A549 (cell line): ENCODE measurements around the gene SEC24D. TPM values are rescaled to one million over a fixed set of nuclear protein-coding genes. Genes with fewer than 3 reads are reported as not detected.

ENCODE experiments used
- ATAC-seq, 2 experiments: fragments of 200-7000 bp in 1 of 2; fragments of >200 bp in 1 of 2; cut with Nextera tagmentation in 1 of 2; cut with Tn5 transposase in 1 of 2; 3 replicates each; pipeline versions ENCODE4 v1.8.0 to v1.9.1; 2018 to 2020; ENCODE audit warnings: mild to moderate bottlenecking in 1 of 2, moderate library complexity in 1 of 2
- CTCF ChIA-PET: fragments of 300-600 bp; sonication (Branson Sonifier 250); formaldehyde crosslinking; extraction: SDS; loops from one replicate; lab custom pipeline; 2021; ENCODE audit warnings: antibody characterized with exemption, inconsistent platforms; lab: Yijun Ruan, JAX
- POLR2A ChIA-PET: fragments of 350-600 bp; formaldehyde crosslinking; extraction: SDS; loops from one replicate; lab custom pipeline; 2021; ENCODE audit warnings: antibody characterized with exemption, inconsistent platforms; lab: Yijun Ruan, JAX
- DNase-seq, 2 experiments: peaks; one replicate each; pipeline versions ENCODE4 v3.0.0 to v3.0.0-alpha.2; 2011 to 2016; ENCODE audit warnings: low read depth in 1 of 2, low spot score in 1 of 2
- FAIRE-seq: peaks from 2 replicates; lab custom pipeline; 2011; peaks lifted over from hg19 to GRCh38; lab: Jason Lieb, UNC
- H3K27ac ChIP-seq, 2 experiments: fragments of >200 bp; sonication (Bioruptor Twin); formaldehyde crosslinking; 3 replicates each; pipeline ENCODE4 v1.5.1; 2016 to 2017
- H3K4me1 ChIP-seq: fragments of >200 bp; sonication (Bioruptor Twin); formaldehyde crosslinking; 3 replicates; pipeline ENCODE4 v1.6.1; 2016
- H3K4me2 ChIP-seq: fragments of >200 bp; sonication (Bioruptor Twin); formaldehyde crosslinking; 3 replicates; pipeline ENCODE4 v1.6.1; 2016
- H3K4me3 ChIP-seq: fragments of >200 bp; sonication (Bioruptor Twin); formaldehyde crosslinking; 3 replicates; pipeline ENCODE4 v1.5.1; 2016
- H3K9me3 ChIP-seq: fragments of >200 bp; sonication (Bioruptor Twin); formaldehyde crosslinking; 3 replicates; pipeline ENCODE4 v1.6.1; 2016
- CEBPB ChIP-seq, 2 experiments: fragments of >200 bp in 1 of 2; sonication (Bioruptor Twin) in 1 of 2; formaldehyde crosslinking in 1 of 2; IDR thresholded peaks; 2 replicates each; pipeline ENCODE4 v1.6.1; 2012 to 2016
- EHF ChIP-seq: fragments of 250-450 bp; sonication (Bioruptor Pico); IDR thresholded peaks from 2 replicates; pipeline ENCODE4 v1.5.0; 2020; ENCODE audit warnings: mild to moderate bottlenecking
- FOSL2 ChIP-seq, 2 experiments: fragments of 450-650 bp in 1 of 2; fragments of >200 bp in 1 of 2; sonication (Bioruptor Twin) in 1 of 2; formaldehyde crosslinking; IDR thresholded peaks; 2 replicates each; pipeline versions ENCODE4 v1.5.0 to v1.6.1; 2016 to 2020; ENCODE audit warnings: mild to moderate bottlenecking in 1 of 2, moderate library complexity in 1 of 2
- GATA3 ChIP-seq: IDR thresholded peaks from 2 replicates; pipeline ENCODE4 v1.6.1; 2012; ENCODE audit warnings: borderline replicate concordance
- HDAC2 ChIP-seq: fragments of 200-600 bp; sonication (generic); IDR thresholded peaks from 2 replicates; pipeline ENCODE4 v1.6.1; 2016
- HEYL ChIP-seq: fragments of 250-450 bp; sonication (Bioruptor Pico); IDR thresholded peaks from 2 replicates; pipeline ENCODE4 v1.8.0; 2021; ENCODE audit warnings: mild to moderate bottlenecking, moderate library complexity
- HOXA7 ChIP-seq: fragments of 250-450 bp; sonication (Bioruptor Pico); IDR thresholded peaks from 2 replicates; pipeline ENCODE4 v1.5.0; 2020; ENCODE audit warnings: mild to moderate bottlenecking, moderate library complexity
- HOXB13 ChIP-seq: fragments of 250-450 bp; sonication (Bioruptor Pico); IDR thresholded peaks from 2 replicates; pipeline ENCODE4 v1.5.0; 2020; ENCODE audit warnings: low read depth, mild to moderate bottlenecking, moderate library complexity
- JUN ChIP-seq, 2 experiments: fragments of >200 bp; sonication (Bioruptor Twin); formaldehyde crosslinking; IDR thresholded peaks; 2 replicates in 1 of 2; 3 replicates in 1 of 2; pipeline ENCODE4 v1.6.1; 2016 to 2017
- JUNB ChIP-seq: fragments of >200 bp; sonication (Bioruptor Twin); formaldehyde crosslinking; IDR thresholded peaks from 2 replicates; pipeline ENCODE4 v1.6.1; 2016
- KDM1A ChIP-seq: fragments of 200-600 bp; sonication (generic); IDR thresholded peaks from 2 replicates; pipeline ENCODE4 v1.6.1; 2016; ENCODE audit warnings: low read depth, mild to moderate bottlenecking
- MAFK ChIP-seq: fragments of 450-650 bp; IDR thresholded peaks from 2 replicates; pipeline ENCODE4 v1.6.1; 2014; ENCODE audit not compliant: partially characterized antibody
- MAZ ChIP-seq: fragments of 150-350 bp; IDR thresholded peaks from 2 replicates; pipeline ENCODE4 v1.6.1; 2014; ENCODE audit warnings: antibody characterized with exemption, low read depth, low read length, borderline replicate concordance
- POLR2A ChIP-seq: IDR thresholded peaks from 2 replicates; pipeline ENCODE4 v1.6.1; 2012; ENCODE audit warnings: mild to moderate bottlenecking, low read length
- RARB ChIP-seq: fragments of 250-450 bp; sonication (Bioruptor Pico); IDR thresholded peaks from 2 replicates; pipeline ENCODE4 v1.8.0; 2021; ENCODE audit warnings: mild to moderate bottlenecking, moderate library complexity
- RCOR1 ChIP-seq: fragments of 150-350 bp; IDR thresholded peaks from 2 replicates; pipeline ENCODE4 v1.6.1; 2014; ENCODE audit warnings: antibody characterized with exemption, low read length, low read depth
- RFX5 ChIP-seq: fragments of 450-650 bp; IDR thresholded peaks from 2 replicates; pipeline ENCODE4 v1.7.1; 2014; ENCODE audit warnings: antibody characterized with exemption, mild to moderate bottlenecking, moderate library complexity
- SREBF2 ChIP-seq: fragments of 450-650 bp; IDR thresholded peaks from 2 replicates; pipeline ENCODE4 v1.6.1; 2014; ENCODE audit warnings: mild to moderate bottlenecking, moderate library complexity
- ZFP36 ChIP-seq: fragments of 450-650 bp; IDR thresholded peaks from 2 replicates; pipeline ENCODE4 v1.6.1; 2014; ENCODE audit warnings: borderline replicate concordance; ENCODE audit not compliant: partially characterized antibody
- WGBS: methylation state at CpG from one replicate; pipeline ENCODE4 v1.1.6; 2017; ENCODE audit errors: missing lambda C conversion rate; 5-methylcytosine and 5-hydroxymethylcytosine counted together
- polyA plus RNA-seq, 4 experiments: library from polyadenylated mRNA; depleted of rRNA in 3 of 4; stranded (reverse); fragments of >200 nt; fragmentation: RNase III in 1 of 4; extraction: RNeasy Plus Mini Kit Qiagen cat#74134 plus additional on column Dnase treatment in 1 of 4; gene quantifications; 2 replicates in 3 of 4; 3 replicates in 1 of 4; pipeline ENCODE4 v1.2.3, GENCODE V29; 2011 to 2017
- TF ChIP-seq, protein P1 (sequence below): fragments of 250-450 bp; sonication (Bioruptor Pico); IDR thresholded peaks from 2 replicates; pipeline ENCODE4 v1.5.0; 2020; ENCODE audit warnings: low read depth, mild to moderate bottlenecking, moderate library complexity
- TF ChIP-seq, protein P2 (sequence below): fragments of 450-650 bp; IDR thresholded peaks from 2 replicates; pipeline ENCODE4 v1.6.1; 2014; ENCODE audit warnings: antibody characterized with exemption
- TF ChIP-seq, protein P3 (sequence below): fragments of >200 bp; sonication (Bioruptor Twin); formaldehyde crosslinking; IDR thresholded peaks from 2 replicates; pipeline ENCODE4 v1.6.1; 2016
- TF ChIP-seq, protein P4 (sequence below): fragments of 200-600 bp; sonication (generic); IDR thresholded peaks from 2 replicates; pipeline ENCODE4 v1.6.1; 2016; ENCODE audit warnings: antibody characterized with exemption, mild to moderate bottlenecking, moderate library complexity

Gene SEC24D
- polyA plus RNA-seq, 2 of the 4 experiments (the other 2 are of a cell fraction): 12.8 to 15.6 TPM

DNA sequence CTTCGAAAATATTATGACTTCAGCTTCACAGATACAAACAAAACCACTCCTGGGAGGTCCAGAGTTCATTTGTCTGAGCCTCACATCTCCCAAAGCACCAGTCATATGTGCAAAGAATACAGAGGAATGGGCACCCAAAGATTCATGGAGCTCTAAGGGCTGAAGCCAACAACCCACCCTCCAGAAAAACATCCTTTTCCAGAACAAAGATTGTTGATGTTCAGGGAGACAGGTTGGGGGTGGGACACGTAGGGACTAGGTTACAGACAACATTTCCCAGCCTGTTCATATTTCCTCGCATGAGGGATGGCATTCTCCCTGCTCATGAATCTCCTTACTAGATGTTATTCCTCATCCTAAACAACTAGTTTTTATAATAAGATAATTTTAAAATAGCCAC, 79.5 kb downstream of the SEC24D start:
- Histone ChIP-seq H3K4me1 (no peaks in the 10 kb centered on the region), H3K4me3 (no peak overlapping the region), H3K27ac (no peak overlapping the region), H3K9me3 (no peaks in the 10 kb centered on the region), H3K4me2 (no peak overlapping the region)
- ChIA-PET CTCF (interaction anchor here (0.6 kb wide), 1 partner anchor 388 kb away, joined by 3 read pairs; no protein-coding TSS in a partner anchor), POLR2A (no interaction called here)
- TF ChIP-seq ZFP36 (no peak), HEYL (CRISPR knock-in tag) (no peak), SREBF2 (no peak), FOSL2 (IDR thresholded peaks at IDR 0.05) (no peak), FOSL2 (CRISPR knock-in tag; IDR thresholded peaks at IDR 0.05) (no peak), MAFK (no peak), RARB (CRISPR knock-in tag) (no peak), POLR2A (no peak), KDM1A (no peak), JUNB (no peak), RCOR1 (no peak), HDAC2 (no peak), EHF (CRISPR knock-in tag) (no peak), GATA3 (no peak)
- TF ChIP-seq, protein P1, sequence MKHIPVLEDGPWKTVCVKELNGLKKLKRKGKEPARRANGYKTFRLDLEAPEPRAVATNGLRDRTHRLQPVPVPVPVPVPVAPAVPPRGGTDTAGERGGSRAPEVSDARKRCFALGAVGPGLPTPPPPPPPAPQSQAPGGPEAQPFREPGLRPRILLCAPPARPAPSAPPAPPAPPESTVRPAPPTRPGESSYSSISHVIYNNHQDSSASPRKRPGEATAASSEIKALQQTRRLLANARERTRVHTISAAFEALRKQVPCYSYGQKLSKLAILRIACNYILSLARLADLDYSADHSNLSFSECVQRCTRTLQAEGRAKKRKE: no peak
- TF ChIP-seq, protein P2, sequence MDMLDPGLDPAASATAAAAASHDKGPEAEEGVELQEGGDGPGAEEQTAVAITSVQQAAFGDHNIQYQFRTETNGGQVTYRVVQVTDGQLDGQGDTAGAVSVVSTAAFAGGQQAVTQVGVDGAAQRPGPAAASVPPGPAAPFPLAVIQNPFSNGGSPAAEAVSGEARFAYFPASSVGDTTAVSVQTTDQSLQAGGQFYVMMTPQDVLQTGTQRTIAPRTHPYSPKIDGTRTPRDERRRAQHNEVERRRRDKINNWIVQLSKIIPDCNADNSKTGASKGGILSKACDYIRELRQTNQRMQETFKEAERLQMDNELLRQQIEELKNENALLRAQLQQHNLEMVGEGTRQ: no peak
- no peak for DNase-seq
- no peak for FAIRE-seq
- no peak for ATAC-seq
- WGBS: 71% methylated on average over 3 of the region's 3 CpGs

DNA sequence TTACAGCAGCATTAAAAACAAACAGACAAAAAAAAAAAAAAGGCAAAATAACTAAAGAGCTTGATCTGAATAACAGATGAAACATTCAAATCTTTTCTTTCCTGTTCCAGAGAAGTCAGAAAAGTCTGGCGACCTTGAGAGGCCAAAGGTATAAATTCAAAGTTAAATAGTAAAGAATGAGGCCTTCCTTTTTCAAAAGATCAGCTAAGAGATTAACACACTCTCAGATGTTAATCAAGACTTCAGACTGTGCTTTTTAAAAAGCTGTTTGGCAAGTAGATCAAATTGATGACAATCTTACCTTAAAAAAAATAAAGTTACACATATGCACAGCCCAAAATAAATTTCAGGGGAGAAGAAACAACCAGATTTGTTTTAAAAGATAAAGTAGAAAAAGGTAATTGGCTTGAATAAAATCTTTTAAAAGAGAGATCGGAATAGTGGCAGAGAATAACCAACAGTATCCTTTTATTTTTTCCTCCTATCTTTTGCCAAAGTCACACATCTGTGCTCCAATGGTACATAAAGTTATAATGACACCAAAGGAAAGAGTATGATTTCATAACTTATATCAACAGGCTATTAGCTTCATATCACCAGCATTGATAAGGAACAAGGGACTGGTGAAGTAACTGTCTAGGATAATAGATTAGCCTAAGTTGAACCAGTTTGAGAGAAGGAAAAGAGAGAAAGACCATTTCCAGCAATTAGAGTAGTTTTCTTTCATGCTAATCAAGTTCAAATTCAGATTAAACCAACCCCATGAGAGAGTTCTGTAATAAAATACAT, 80.3 kb downstream of the SEC24D start:
- ChIA-PET POLR2A (no interaction called here), CTCF (no interaction called here)
- TF ChIP-seq RFX5 (no peak), HOXB13 (no peak), JUN (IDR thresholded peaks at IDR 0.05) (no peak), MAZ (no peak), ZFP36 (no peak), SREBF2 (no peak), CEBPB (IDR thresholded peaks at IDR 0.05) (no peak), HOXA7 (CRISPR knock-in tag) (no peak)
- TF ChIP-seq, protein P3, sequence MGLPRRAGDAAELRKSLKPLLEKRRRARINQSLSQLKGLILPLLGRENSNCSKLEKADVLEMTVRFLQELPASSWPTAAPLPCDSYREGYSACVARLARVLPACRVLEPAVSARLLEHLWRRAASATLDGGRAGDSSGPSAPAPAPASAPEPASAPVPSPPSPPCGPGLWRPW: no peak
- TF ChIP-seq, protein P4, sequence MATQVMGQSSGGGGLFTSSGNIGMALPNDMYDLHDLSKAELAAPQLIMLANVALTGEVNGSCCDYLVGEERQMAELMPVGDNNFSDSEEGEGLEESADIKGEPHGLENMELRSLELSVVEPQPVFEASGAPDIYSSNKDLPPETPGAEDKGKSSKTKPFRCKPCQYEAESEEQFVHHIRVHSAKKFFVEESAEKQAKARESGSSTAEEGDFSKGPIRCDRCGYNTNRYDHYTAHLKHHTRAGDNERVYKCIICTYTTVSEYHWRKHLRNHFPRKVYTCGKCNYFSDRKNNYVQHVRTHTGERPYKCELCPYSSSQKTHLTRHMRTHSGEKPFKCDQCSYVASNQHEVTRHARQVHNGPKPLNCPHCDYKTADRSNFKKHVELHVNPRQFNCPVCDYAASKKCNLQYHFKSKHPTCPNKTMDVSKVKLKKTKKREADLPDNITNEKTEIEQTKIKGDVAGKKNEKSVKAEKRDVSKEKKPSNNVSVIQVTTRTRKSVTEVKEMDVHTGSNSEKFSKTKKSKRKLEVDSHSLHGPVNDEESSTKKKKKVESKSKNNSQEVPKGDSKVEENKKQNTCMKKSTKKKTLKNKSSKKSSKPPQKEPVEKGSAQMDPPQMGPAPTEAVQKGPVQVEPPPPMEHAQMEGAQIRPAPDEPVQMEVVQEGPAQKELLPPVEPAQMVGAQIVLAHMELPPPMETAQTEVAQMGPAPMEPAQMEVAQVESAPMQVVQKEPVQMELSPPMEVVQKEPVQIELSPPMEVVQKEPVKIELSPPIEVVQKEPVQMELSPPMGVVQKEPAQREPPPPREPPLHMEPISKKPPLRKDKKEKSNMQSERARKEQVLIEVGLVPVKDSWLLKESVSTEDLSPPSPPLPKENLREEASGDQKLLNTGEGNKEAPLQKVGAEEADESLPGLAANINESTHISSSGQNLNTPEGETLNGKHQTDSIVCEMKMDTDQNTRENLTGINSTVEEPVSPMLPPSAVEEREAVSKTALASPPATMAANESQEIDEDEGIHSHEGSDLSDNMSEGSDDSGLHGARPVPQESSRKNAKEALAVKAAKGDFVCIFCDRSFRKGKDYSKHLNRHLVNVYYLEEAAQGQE: no peak
- Histone ChIP-seq H3K9me3 (no peaks in the 10 kb centered on the region), H3K27ac (no peak overlapping the region), H3K4me3 (no peak overlapping the region), H3K4me1 (no peaks in the 10 kb centered on the region), H3K4me2 (no peak overlapping the region)
- ATAC-seq: no peak
- 73% methylated on average over 2 of the region's 2 CpGs for WGBS
- no peak for DNase-seq
- no peak for FAIRE-seq
